GM18519 (cell line): Measurements from ENCODE around the gene NR1H4.
"Not testable (repeated sequence)": the region's sequence is repeated elsewhere in the genome, so short reads cannot be mapped to it uniquely, and the experiment has no call there.

ENCODE experiments used
- ATAC-seq: cut with Tn5 transposase; IDR thresholded peaks from one replicate; pipeline ENCODE4 v1.9.1; 2021; ENCODE audit warnings: mild to moderate bottlenecking, moderate library complexity; ENCODE audit not compliant: unreplicated experiment, low FRiP score

The NR1H4 gene

DNA sequence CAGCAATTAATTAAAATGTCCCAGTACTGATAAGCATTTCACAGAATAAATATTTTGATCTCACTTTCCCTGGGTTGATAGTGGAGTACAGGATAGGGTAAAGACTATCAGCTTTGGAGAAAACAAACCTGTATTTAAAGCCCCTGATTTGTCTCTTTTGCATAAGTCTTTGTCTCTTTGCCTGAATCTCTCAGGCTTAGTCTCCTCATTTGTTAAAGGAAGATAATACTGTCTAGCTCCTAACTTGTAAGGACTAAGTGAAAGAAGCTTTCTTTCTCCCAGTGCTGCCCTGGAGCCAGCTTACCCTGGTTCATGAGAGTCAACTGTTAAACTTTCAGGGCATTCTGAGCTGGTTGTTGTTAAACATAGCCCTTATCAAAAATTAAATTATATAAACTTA lies 5.5 kb upstream of the NR1H4 start:
- ATAC-seq = no peak

DNA sequence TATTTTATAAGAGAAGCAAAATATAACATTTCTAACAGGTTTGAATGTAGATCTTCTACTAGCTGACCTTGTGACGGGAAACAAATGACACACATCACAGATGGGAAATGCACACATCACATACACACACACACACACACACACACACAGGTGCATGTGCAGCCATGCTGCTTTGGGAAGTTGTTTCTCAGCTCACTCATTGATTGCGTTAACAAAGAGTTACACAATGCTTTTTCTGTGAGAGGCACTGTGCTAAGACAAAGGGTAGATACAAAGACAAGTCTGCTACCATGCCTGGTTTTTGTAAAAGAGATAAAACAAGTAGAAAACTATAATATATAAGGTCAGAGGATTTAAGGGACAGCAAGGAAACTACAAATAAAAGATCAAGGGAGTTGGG lies 1.3 kb upstream of the NR1H4 start:
- no peak for ATAC-seq

DNA sequence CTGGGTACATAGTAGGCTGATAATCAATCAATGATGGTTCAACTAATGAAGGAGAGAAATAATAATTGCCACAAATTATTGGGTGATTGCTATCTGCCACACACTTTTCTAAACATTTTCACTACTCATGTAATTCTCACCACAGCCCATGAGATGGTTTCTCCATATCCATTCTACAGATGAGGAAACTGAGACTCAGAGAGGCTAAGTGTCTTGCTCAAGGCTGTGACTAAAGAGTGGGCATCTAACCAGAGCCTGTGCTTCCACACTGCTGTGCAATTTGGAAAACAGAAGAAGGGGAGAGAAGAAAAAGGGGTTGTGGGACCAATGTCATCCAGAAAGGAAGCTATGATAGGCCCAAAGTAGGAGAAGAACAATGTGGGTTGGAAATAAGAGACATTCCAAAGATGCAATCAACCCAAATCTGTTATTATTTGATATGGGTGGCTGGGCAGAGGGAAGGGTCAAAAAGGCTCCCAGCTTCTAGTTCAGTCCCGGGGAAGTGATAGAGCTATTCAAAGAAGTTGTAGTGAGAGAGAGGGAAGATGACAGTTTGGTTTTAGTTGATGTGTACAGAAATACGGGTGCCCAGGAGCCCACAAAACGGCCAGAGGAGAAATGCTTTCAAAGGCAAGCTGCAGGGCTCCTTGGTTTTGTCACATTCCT lies 483 bp upstream of the NR1H4 start:
- ATAC-seq = no peak

DNA sequence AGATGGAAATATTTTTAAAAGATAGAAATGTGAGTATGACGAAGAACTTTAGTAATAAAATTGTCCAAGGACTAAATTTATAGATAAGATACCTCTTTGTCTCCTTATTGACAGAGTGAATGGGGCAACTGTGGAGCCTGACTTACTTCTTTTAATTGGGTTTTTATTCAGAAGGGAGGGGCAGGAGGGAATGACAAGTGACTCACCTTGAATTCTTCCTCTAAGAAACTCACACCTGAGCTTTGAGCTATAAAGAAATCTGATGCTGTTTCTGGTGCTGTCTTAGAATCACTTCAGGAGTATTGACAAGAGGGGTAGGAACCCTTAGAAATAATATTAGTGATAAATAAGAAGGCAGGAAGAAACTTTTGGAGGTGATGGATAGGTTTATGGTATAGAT lies 951 bp downstream of the NR1H4 start:
- ATAC-seq = no peak

DNA sequence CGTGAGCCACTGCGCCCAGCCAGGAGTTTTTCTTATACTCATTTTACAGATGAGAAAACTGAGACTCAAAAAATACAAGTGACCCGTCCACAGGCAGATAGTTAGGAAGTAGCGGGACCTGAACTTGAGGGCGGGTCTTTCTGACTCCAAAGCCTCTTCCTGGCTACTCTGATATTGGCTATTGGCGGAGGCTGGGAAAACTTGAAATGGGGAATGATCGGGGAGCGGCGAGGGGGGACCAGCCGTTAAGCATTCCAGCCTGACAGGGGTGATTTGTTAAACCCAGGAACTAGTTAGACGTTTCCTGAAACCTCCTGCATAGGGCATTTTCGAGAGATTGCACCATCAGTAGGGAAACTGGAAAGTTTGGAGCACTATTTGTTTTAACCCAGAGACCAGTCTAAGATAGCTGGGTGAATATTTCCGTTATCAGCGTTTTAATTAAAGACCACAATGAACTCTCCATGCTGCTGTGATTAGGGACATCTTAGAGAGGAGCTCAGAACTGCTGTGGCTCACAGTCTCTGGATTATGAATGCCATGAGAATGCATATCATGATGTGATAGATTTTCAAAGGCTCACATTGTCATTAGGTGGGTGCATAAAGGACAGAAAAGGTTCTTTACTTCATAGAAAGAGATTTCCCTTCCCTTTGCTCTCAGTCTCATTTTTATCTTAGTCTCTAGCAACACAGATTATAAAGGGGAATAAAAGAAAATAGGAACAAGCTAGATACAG lies 2.5 kb downstream of the NR1H4 start:
- no peak for ATAC-seq

DNA sequence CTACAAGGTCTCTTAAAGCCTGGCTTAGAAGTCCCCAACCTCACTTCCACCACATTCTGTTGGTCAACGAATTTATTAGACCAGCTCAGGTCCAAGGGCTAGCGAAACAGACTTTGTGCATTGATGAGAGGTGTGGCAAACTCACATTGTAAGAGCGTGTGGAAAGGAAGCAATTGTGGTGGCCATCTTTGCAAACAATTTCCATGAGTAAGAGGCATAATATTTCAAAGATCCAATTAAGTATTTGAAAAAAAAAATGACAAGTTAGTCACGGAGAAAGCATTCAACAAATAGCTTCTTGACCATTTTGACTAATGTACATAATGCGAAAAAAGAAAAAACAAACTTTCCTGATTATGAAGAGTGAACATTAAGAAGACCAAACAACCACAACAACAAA lies 7.4 kb downstream of the NR1H4 start:
- no peak for ATAC-seq

DNA sequence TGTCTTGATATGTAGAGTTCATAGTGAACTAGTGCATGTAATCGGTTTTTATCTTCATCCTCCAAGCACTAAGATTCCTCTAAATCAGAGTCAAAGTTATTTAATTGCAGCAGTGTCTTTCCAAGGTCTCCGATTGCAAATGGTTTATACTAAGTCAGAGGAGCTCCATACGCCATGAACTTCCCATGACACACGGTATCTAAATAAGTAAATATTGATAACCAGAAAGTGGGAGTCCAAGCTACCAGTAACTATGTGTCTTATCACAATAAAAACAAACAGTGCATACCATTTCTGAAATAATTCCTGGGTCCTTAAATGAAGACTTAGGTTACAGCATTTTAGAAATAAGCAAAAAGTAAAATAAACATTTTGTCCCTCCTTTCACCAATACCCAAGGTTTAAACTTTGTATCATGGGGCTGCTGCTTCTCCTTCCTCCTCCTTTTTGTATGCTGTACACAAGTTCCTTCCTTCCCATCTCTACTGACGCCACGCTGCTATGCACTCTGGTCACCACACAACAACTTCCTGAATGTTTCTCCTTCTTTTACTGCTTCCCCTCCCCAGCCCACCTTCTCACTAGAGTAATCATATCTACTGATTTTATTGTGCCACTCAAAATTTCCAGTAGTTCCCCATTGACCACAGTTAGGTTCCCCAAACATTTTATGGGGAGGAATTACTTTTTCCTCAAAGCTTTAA lies 10.7 kb downstream of the NR1H4 start:
- ATAC-seq = no peak

DNA sequence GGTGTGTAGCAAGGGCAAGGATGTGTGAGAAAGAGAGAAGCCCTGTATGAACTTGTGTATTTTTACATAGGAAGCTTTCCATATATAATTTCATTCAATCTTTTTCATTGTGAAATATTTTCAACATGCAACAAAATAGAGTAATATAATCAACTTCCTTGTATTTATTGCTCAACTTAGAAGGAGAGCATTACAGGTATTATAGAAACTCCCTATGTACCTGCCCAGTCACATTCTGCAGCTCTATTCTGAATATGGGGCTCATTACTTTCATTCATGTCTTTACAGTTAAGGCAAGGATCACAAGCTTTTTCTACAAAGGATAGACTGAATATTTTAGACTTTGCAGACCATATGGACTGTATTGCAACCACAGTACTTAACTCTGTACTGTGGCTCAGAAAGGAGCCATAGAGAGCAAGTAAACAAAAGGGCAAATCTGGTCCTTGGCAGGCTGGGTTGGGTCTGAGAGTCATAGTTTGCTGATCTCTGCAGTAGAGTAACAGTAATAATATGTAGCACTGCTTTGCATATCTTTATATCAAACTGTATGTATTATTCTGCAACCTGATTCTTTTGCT lies 11.3 kb downstream of the NR1H4 start:
- no peak for ATAC-seq

DNA sequence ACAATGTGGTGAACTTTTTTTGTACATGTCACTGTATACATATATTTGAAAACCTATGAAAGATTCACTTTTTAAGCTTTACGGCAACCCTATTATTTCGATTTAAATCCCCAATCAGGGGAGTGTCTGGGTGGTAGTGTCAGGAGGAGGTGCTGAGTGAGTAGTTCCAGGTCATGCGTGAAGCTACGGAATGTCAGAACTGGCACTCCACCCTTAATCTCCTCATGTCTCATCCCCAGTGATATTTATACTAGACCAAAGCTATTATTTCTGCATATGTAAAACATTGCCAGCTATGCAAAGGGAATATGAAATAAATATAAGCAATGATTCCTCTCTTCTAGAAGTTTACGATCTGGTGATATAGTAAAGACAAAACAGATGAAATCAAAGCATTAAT lies 12.3 kb downstream of the NR1H4 start:
- no peak for ATAC-seq

DNA sequence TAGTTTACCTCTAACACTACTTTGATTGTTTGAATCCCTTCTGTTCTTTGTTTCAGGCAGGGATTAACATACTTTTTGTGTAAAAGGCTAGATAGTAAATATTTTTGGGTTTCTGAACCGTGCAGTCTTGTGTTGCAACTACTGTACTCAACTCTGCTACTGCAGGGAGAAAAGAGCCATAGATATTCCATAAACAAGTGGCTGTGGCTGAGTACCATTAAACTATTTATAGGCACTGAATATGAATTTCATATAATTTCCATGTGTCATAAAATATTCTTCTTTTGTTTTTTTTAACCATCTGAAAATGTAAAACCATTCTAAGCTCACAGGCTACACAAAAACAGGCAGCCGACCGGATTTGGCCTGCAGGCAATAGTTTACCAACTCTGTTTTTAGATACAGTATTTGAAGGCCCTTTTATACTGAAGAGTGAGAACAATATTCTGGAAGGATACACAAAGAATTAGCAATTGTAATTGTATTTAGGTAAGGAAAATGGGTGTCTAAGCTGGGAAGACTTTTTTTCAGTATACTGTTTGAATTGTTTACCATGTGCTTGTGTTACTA lies 15.7 kb downstream of the NR1H4 start:
- ATAC-seq = no peak

DNA sequence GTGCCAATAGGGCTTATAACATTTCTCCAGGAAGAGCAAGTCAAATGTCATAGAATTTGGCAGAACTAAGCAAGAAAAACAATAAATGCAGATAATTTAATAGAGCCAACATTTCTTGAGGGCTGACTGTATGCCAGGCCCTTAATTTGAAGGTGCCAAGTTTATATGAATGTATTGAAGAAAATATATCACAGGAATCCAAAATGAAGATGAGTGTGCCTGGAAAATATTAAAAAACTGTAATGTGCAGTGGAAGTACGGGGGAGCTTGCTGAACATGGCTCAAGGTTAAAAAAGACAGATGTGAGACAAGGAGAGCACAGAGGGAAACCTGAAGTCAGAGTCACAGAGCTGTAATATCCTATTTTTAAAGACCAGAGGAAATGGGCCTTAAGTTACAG lies 16.4 kb downstream of the NR1H4 start:
- ATAC-seq = no peak

DNA sequence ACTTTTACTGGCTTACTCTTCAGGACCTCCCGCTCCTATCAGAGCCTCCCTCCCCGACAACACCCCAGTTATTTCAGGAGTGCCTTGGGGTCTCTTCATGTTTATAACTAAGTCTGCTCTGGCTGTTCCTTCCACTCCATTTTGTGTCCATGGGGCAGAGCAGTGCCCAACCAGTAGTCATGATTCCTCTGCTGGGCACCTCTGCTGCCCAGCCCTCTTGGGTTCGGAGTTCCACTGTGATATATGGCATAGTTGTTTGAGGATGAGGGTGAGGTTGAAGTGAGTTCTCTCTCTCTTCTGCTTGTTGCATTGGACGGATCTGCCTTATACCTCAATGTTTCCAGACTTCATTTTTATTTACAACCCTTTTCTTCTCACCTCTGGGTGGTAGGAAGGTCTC lies 17.4 kb downstream of the NR1H4 start:
- no peak for ATAC-seq

DNA sequence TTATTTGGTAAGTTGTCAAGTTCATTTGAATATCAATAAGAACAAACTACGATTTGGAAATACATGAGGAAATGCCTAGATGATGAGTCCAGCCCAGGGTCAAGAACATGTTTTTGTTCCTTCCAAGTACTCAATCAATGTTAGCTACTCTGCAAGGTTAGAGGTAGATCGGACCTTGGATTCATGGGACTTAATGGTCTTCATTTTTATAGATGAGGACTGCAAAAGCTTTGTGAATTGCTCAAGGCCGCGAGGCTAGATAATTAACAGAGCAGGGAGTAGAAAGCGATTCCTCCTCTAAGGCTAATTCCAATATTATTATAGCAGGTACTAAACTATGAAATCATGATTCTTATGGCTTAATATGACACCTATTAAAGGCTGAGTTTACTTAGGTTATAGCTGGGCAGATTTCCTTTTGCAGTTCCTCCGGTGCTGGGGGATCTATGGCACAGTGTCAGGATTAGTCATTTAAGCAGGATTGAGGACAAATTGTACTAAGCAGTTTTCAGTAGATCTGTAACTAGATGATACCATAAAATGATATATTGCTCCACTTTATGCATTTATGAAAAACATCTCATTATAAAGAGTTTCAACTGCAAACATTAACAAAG lies 19.8 kb downstream of the NR1H4 start:
- no peak for ATAC-seq

DNA sequence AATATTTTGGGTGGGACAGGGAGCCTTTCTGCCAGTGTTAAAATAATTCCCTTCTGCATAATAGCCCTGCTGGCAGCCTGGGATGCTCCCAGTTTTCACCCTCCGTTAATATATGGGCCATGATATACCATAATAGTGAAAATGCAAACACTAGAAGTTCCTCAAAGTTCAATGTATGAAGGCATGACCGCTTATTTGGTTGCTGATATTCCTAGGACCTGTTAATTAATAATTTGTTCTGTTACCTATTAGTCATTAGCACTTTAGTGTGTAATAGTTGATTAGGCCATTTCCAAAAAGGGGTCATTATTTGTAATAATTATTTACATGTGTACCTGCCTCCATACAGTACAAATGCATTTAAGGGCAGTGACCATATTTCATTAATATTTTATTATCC lies 20.4 kb downstream of the NR1H4 start:
- ATAC-seq = no peak

DNA sequence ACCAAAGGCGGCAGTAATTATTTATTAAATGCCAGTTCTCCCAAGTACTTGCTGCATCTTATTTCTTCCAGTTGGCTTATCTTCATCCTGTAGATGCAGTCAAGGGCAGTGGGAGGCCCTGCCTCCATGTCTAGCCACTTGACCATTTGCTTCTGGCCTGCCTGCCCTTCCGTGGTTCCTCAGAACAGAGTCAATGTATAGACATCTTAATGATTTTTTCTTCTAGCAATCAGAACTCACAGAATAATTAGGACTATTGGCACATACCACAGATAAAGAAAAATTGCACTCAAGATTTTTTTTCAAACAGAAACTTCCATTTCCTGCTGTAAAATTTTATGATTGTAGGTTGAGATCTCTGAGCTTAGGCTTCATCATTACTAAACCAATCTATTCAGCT lies 20.9 kb downstream of the NR1H4 start:
- no peak for ATAC-seq

DNA sequence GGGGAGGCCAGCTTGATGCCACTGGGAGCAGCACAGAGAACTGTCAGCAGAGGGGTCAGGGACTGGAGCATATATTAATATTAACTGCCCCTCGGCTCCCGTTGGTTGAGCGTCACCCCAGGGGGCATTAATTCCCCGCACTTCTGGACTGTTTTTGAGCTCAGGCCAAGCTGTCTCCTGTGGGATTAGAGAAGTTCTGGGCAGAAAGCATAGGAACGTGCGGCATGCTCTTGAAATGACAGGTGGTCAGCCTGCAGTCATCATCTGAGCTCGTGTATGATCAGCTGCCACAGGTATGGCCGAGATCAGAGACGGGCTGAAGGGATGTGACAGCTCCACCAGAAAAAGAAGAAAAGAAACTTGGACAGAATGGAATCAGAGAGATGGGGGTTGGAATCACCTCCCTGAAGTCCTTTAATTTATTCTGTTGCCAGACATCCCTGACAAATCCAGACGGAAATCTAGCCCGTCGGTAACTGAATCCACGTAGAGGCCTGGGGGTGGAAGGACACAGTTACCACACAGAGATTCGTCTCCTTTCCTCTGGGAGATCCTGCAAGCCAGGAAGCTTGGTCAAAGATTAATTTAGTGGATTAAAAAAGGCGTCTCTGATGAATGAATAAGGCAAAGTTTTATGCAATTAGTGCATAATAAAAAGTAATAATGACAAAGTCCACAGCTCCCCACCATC lies 23.6 kb downstream of the NR1H4 start:
- ATAC-seq = no peak

DNA sequence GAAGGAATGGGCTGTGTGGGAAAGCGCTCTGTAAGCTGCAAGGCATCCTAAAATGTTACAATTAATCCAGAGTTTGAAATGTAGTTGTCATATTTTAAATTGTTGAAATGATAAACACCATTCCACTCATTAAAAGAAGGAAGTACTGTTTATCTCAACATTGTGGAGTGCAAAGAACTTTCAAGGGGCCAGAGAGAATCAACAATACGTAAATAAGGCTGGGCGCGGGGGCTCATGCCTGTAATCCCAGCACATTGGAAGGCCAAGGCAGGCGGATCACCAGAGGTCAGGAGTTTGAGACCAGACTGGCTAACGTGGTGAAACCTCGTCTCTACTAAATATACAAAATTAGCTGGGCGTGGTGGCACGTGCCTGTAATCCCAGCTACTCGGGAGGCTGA lies 24.5 kb downstream of the NR1H4 start:
- ATAC-seq = no peak

DNA sequence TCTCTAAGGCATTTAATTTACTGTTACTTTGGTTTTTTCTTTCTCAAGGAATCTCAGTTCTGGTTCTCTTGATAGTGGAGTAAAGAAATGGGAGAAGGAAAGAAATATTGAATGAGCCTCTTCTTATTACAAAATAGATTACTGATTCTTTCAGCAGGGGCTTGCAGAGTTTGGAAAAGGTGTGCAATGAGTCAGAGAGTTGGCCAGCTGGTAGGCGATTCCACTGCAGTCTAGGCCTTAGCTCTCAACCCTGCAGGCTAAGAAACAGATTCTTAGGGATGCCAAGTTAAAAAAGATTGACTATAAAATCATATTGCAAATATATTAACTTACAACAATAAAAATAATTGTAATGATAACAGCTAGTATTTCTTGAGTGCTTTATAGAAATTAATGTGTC lies 25.8 kb downstream of the NR1H4 start:
- no peak for ATAC-seq

DNA sequence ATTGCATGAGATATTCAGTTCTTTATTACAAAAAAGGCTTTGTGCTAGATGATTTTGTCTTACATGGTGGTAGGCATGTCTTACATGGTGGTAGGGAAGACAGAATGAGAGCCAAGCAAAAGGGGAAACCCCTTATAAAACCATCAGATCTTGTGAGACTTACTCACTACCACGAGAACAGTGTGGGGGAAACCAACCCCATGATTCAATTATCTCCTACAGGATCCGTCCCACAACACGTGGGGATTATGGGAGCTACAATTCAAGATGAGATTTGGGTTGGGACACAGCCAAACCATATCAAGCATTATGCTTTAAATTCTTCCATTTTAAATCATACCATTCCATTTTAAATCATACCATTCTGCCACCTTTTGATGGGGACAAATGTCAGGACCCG lies 29.1 kb downstream of the NR1H4 start:
- not testable (repeated sequence) for ATAC-seq

DNA sequence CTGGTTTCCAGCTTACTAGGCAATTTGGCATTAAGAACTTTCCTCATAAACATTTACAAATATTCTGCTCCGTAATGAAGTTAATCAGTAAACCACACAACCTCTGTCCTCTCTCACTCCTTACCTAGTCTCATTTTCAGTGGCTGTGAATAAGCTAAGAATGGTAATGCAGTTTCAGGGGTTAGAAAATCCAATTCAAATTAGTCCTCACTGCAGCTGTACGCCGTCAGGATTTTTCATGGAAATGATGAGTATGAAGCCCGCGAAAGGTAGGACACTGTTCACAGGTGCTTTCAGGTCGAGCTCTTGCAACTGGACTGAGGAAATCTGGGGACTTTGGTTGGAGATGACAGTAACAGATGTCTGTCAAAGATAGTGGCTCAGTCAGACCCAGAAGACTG lies 29.6 kb downstream of the NR1H4 start:
- no peak for ATAC-seq
